ENCODE measurements around the gene FOSL1. TPM values are rescaled to one million over a fixed set of nuclear protein-coding genes. Genes with fewer than 3 reads are reported as not detected.

The FOSL1 gene
- total RNA-seq, 4 donors from 2014 or later = 0.36 to 9.3 (median 5.2) TPM

DNA sequence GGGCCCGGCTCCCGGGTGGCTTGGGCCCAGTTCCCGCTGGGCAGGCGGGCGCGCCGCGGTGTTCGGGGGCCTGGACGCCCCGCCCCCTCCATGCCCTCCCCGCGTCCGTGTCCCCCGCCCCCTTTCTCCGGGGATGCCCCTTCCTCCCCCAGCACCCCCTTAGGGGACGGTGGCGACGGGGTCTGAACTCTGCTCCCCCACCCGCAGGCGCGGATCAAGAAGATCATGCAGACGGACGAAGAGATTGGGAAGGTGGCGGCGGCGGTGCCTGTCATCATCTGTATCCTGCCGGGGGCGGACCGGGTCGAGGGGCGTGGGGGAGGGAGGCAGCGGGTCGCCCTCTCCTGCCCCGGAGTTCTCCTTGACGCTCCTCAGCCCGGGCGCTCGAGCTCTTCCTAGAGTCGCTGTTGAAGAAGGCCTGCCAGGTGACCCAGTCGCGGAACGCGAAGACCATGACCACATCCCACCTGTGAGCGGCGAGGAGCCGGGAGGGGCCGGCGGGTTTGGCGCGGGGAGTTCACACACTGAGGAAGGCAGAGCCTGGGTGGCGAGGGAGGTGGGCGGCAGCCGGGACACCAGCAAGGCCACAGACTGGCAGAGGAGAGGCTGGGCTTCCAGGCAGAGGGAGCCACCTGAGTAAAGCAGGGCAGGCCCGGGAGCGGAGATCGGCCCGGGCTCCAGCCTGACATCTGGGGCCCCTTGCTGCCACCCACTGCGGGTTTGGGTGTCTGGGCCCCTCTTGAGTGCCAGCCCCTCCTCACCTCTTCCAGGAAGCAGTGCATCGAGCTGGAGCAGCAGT is 19.6 kb upstream of the FOSL1 start:
- Histone ChIP-seq H3K27me3 (no peaks in the 10 kb centered on the region), H3K4me1 (peaks cover 43 to 46% of the 10 kb centered on the region in 2 donors), H3K27ac (peak overlapping the region; percentile 80 to 93 (median 86)), H3K36me3 (peaks cover 0 to 26% of the 10 kb centered on the region in 2 donors), H3K4me3 (peak overlapping the region; percentile 77 to 93 (median 84)), H3K9me3 (no peaks in the 10 kb centered on the region)
- DNase-seq (peak in 1 of 2 donors; percentile 23), ATAC-seq (peak; percentile 13 to 22)
- TF ChIP-seq POLR2A (IDR thresholded peaks at IDR 0.05) = no peak
- TF ChIP-seq, protein P1, sequence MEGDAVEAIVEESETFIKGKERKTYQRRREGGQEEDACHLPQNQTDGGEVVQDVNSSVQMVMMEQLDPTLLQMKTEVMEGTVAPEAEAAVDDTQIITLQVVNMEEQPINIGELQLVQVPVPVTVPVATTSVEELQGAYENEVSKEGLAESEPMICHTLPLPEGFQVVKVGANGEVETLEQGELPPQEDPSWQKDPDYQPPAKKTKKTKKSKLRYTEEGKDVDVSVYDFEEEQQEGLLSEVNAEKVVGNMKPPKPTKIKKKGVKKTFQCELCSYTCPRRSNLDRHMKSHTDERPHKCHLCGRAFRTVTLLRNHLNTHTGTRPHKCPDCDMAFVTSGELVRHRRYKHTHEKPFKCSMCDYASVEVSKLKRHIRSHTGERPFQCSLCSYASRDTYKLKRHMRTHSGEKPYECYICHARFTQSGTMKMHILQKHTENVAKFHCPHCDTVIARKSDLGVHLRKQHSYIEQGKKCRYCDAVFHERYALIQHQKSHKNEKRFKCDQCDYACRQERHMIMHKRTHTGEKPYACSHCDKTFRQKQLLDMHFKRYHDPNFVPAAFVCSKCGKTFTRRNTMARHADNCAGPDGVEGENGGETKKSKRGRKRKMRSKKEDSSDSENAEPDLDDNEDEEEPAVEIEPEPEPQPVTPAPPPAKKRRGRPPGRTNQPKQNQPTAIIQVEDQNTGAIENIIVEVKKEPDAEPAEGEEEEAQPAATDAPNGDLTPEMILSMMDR (IDR thresholded peaks at IDR 0.05 in 4 of 5, conservative IDR thresholded peaks at IDR 0.05 in 1 of 5) = no peak
- in situ Hi-C loops (cut with MboI; ENCODE audit: low sequenced_read_pairs in 4 of 4) = no loop called here
- intact Hi-C loops (cut with DNase I; ENCODE audit: low total_unique reads) = loop anchor here (1.0 to 10.0 kb wide), 12 partner anchors 31 to 907 kb away; partner anchors contain the start of genes ARL2, BANF1, EIF1AD and FIBP

DNA sequence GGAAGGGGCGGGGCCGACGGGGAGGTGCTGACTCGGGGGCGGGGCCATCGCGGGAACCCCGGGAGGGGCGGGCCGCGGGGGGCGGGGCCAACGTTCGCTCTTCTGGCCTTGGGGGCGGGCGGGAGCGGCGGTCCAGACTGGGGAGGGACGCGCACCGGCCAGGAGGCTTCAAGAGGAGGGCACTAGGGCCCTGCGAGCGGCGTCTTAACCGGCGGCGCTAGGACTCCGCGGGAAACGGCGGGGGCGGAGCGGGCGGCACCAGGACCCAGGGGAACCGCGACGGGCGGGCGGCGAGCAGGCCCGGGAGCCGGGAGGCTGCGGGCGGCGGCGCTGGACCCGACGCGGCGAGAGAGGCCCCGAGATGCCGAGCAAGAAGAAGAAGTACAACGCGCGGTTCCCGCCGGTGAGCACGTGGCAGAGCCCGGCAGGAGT is 19.0 kb upstream of the FOSL1 start, which contains the start of gene DRAP1:
Gene DRAP1, plus strand, starts transcription at position 286 of the 432 bp plus-strand sequence. Its CDS starts 76 bp downstream, at position 362.
- peak; percentile 83 to 84 for TF ChIP-seq POLR2A (IDR thresholded peaks at IDR 0.05)
- TF ChIP-seq, protein P1 (IDR thresholded peaks at IDR 0.05 in 4 of 5, conservative IDR thresholded peaks at IDR 0.05 in 1 of 5) = peak in 3 of 5 experiments; percentile 9 to 46 (median 37)
- H3K36me3 ChIP-seq = peaks cover 0 to 26% of the 10 kb centered on the region in 2 donors
- H3K27ac ChIP-seq = peak within 1 kb of the TSS; percentile 86 to 98 (median 94)
- no peaks in the 10 kb centered on the region for H3K27me3 ChIP-seq
- peaks cover 47 to 49% of the 10 kb centered on the region in 2 donors for H3K4me1 ChIP-seq
- H3K9me3 ChIP-seq = no peaks in the 10 kb centered on the region
- peak within 1 kb of the TSS; percentile 77 to 95 (median 92) for H3K4me3 ChIP-seq
- peak; percentile 99 for DNase-seq
- in situ Hi-C loops (cut with MboI; ENCODE audit: low sequenced_read_pairs in 4 of 4) (no loop called here), intact Hi-C loops (cut with DNase I; ENCODE audit: low total_unique reads) (loop anchor here (1.0 to 10.0 kb wide), 12 partner anchors 31 to 907 kb away; partner anchors contain the start of genes ARL2, BANF1, EIF1AD and FIBP)
- ATAC-seq = peak; percentile 66 to 75

DNA sequence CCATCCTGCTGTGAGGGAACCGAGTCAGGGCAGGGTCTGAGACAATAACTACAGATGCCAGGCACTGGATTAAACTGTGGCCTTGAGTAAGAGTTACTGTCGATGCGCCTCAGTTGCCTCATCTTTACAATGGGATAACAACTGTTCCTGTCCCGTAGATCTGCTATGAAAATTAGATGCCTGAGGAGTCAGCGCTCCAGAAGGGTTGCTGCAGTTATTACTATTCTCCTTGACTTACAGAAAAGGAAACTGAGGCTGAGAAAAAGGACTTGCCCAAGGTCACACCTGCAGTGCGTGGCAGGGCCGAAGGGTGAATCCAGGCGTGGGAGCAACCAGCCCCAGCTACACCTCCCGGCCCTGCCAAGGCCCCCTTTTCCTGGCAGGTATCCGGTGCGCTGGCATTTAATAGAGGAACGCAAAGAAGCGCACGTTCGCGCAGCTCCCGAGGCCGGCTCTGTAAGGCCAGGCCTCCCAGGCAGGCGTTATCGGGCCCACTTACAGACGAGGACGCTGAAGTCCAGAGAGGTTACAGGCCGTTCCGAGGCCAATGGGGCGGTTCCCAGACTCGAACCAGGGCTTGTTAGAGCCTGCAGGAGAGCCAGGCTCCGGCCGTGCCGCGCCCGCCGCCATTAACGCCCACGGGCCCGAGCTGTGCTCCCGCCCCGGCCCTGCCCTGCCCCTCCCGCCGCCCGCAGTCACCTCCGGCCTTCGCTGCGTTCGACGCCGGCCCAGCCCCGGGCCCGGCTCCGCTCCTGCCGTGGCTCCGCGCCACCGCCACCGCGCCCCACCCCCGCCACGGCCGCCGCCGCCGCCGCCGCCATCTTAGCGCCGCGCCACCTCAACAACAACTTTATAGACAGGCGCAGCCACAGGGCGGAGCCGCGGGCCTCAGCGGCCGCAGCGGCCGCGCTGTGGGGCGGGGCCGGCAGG is 18.3 kb upstream of the FOSL1 start, which contains the start of gene C11orf68:
Gene C11orf68, minus strand, starts transcription at position 852 of the 930 bp plus-strand sequence. Its CDS starts 31 bp downstream, at position 821.
- Histone ChIP-seq H3K4me1 (peaks cover 47 to 49% of the 10 kb centered on the region in 2 donors), H3K27ac (peak within 1 kb of the TSS; percentile 86 to 98 (median 94)), H3K4me3 (peak within 1 kb of the TSS; percentile 77 to 95 (median 92)), H3K9me3 (no peaks in the 10 kb centered on the region), H3K27me3 (no peaks in the 10 kb centered on the region), H3K36me3 (peaks cover 0 to 26% of the 10 kb centered on the region in 2 donors)
- peak; percentile 74 to 81 for TF ChIP-seq POLR2A (IDR thresholded peaks at IDR 0.05)
- TF ChIP-seq, protein P1 (IDR thresholded peaks at IDR 0.05 in 4 of 5, conservative IDR thresholded peaks at IDR 0.05 in 1 of 5) = peak in 1 of 5 experiments; percentile 8
- intact Hi-C loops (cut with DNase I; ENCODE audit: low total_unique reads) = loop anchor here (1.0 to 10.0 kb wide), 12 partner anchors 30 to 906 kb away; partner anchors contain the start of genes ARL2, BANF1, EIF1AD and FIBP
- in situ Hi-C loops (cut with MboI; ENCODE audit: low sequenced_read_pairs in 4 of 4) = no loop called here
- DNase-seq = peak in 1 of 2 donors; percentile 46
- peak; percentile 57 to 61 for ATAC-seq
